ENCODE data around the gene CIZ1. TPM values are rescaled to one million over a fixed set of nuclear protein-coding genes. Genes with fewer than 3 reads are reported as not detected.
"Not testable (repeated sequence)": the region's sequence is repeated elsewhere in the genome, so short reads cannot be mapped to it uniquely, and the experiment has no call there.

Gene CIZ1
- total and polyA plus RNA-seq, 2 experiments from 2014 or later, result 48.5 to 73.1 TPM

- no peak overlapping the region for H2AFZ ChIP-seq
- no peaks in the 10 kb centered on the region for H4K20me1 ChIP-seq (ENCODE audit: insufficient read depth)
- TF ChIP-seq EZH2 (IDR thresholded peaks at IDR 0.05; ENCODE audit: insufficient read depth, poor library complexity, severe bottlenecking) (no peak), EZH2phosphoT487 (IDR thresholded peaks at IDR 0.05; ENCODE audit: insufficient read depth, low read depth) (no peak)
- no peaks in the 10 kb centered on the region for H3K4me1 ChIP-seq (ENCODE audit: insufficient read depth)
- H3K36me3 ChIP-seq (ENCODE audit: low read depth), result no peaks in the 10 kb centered on the region
- H3K4me3 ChIP-seq, result no peak overlapping the region
- H3K9ac ChIP-seq, result no peak overlapping the region
- no peaks in the 10 kb centered on the region for H3K27me3 ChIP-seq (replicated peaks; ENCODE audit: insufficient read depth)
- H3K4me2 ChIP-seq (ENCODE audit: unreplicated experiment), result no peak overlapping the region
- peak; percentile 53 for DNase-seq
- H3K9me3 ChIP-seq (ENCODE audit: low read depth), result no peaks in the 10 kb centered on the region
- H3K9me2 ChIP-seq (ENCODE audit: insufficient read depth), result no peaks in the 10 kb centered on the region
- WGBS, 2 experiments (ENCODE audit: low coverage in 1 of 2, low lambda C conversion rate in 2 of 2, missing lambda C conversion rate in 2 of 2), result 75 to 76% methylated on average over 18 of the region's 18 CpGs
- no peaks in the 10 kb centered on the region for H3F3A ChIP-seq (ENCODE audit: insufficient read depth)
- in situ Hi-C loops (cut with MboI), result no loop called here
- no peak overlapping the region for H3K27ac ChIP-seq
- H3K79me2 ChIP-seq (ENCODE audit: insufficient read depth), result no peaks in the 10 kb centered on the region
Observed at GRCh38 chr9:128136816-128137793, 54.3 kb downstream of the CIZ1 start.

DNA sequence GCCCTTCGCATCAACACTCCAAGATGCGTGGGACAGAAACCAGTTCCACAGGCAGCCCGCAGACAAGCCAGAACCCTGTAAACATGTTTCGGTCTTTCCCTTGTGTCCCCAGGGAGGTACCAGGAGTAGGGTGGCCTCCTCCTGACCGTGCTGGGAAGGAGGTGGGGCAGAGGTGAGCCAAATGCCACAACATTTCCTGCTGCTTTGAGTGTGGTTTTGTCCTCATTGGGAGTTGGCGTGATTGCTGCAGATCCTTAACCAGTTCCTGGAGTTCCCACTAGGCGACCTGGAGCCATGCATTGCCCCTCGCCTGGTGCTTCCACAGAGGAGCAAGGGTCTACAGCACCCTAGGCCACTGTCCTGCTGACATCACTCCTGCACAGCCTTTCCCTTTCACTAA, 55.8 kb downstream of the CIZ1 start:
- H3K9ac ChIP-seq; DNase-seq; H3K4me3 ChIP-seq; H4K20me1 ChIP-seq (ENCODE audit: insufficient read depth); H3K4me1 ChIP-seq (ENCODE audit: insufficient read depth); H3F3A ChIP-seq (ENCODE audit: insufficient read depth); H3K36me3 ChIP-seq (ENCODE audit: low read depth); H3K27ac ChIP-seq; in situ Hi-C loops (cut with MboI); H3K4me2 ChIP-seq (ENCODE audit: unreplicated experiment); H3K79me2 ChIP-seq (ENCODE audit: insufficient read depth); H3K9me3 ChIP-seq (ENCODE audit: low read depth); H3K27me3 ChIP-seq (replicated peaks; ENCODE audit: insufficient read depth); H3K9me2 ChIP-seq (ENCODE audit: insufficient read depth); H2AFZ ChIP-seq: not testable (repeated sequence)
- WGBS, 2 experiments (ENCODE audit: low coverage in 1 of 2, low lambda C conversion rate in 2 of 2, missing lambda C conversion rate in 2 of 2), result 71 to 76% methylated on average over 8 of the region's 8 CpGs

GRCh38 chr9:128132139-128132538, 59.2 kb downstream of the CIZ1 start:
- H3K79me2 ChIP-seq (ENCODE audit: insufficient read depth); H3K27ac ChIP-seq; H3K9me2 ChIP-seq (ENCODE audit: insufficient read depth); DNase-seq; H3K4me2 ChIP-seq (ENCODE audit: unreplicated experiment); H3K4me1 ChIP-seq (ENCODE audit: insufficient read depth); H3F3A ChIP-seq (ENCODE audit: insufficient read depth); H3K36me3 ChIP-seq (ENCODE audit: low read depth); H3K4me3 ChIP-seq; H3K9me3 ChIP-seq (ENCODE audit: low read depth); H3K9ac ChIP-seq; H4K20me1 ChIP-seq (ENCODE audit: insufficient read depth); in situ Hi-C loops (cut with MboI); H3K27me3 ChIP-seq (replicated peaks; ENCODE audit: insufficient read depth): not testable (repeated sequence)
- WGBS, 2 experiments (ENCODE audit: low coverage in 1 of 2, low lambda C conversion rate in 2 of 2, missing lambda C conversion rate in 2 of 2), result 12 to 20% methylated on average over 8 of the region's 8 CpGs
- 0 out of 2 replicates have a peak overlapping the region, but pooled peaks have one; percentile 38 for H2AFZ ChIP-seq

DNA sequence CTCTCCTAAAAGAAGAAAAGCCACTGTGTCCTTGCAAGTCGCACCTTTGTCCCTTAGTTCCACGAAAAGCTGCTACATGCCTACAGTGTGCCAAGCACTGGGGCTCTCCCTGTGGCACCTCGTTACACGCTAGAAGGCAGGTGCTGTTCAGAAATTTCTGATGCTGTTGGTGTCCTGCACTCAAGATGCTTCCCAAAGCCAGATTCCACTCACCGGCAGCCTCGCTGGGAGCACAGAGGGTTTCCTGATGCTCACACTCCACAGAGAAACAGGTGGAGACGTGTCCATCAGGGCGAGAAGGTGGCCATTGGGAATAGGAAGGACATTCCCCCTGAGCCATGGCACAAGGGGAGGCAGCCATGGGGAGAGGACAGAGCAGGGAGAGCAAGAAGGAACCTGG, 60.0 kb downstream of the CIZ1 start:
- H3K4me2 ChIP-seq (ENCODE audit: unreplicated experiment); H2AFZ ChIP-seq; DNase-seq; H3K36me3 ChIP-seq (ENCODE audit: low read depth); H3F3A ChIP-seq (ENCODE audit: insufficient read depth); H3K27me3 ChIP-seq (replicated peaks; ENCODE audit: insufficient read depth); H3K4me1 ChIP-seq (ENCODE audit: insufficient read depth); H3K4me3 ChIP-seq; H4K20me1 ChIP-seq (ENCODE audit: insufficient read depth); H3K9me3 ChIP-seq (ENCODE audit: low read depth); in situ Hi-C loops (cut with MboI); H3K27ac ChIP-seq; H3K9ac ChIP-seq; H3K9me2 ChIP-seq (ENCODE audit: insufficient read depth): not testable (repeated sequence)
- H3K79me2 ChIP-seq (ENCODE audit: insufficient read depth), result peaks cover 11% of the 10 kb centered on the region
- 57 to 68% methylated on average over 8 of the region's 8 CpGs for WGBS, 2 experiments (ENCODE audit: low coverage in 1 of 2, low lambda C conversion rate in 2 of 2, missing lambda C conversion rate in 2 of 2)

- H3K9me3 ChIP-seq (ENCODE audit: low read depth); H4K20me1 ChIP-seq (ENCODE audit: insufficient read depth); H3K27me3 ChIP-seq (replicated peaks; ENCODE audit: insufficient read depth); H3K4me2 ChIP-seq (ENCODE audit: unreplicated experiment); DNase-seq; H3K36me3 ChIP-seq (ENCODE audit: low read depth); H3K4me3 ChIP-seq; H3K9me2 ChIP-seq (ENCODE audit: insufficient read depth); H3K27ac ChIP-seq; H3K9ac ChIP-seq; H3K4me1 ChIP-seq (ENCODE audit: insufficient read depth); in situ Hi-C loops (cut with MboI); H2AFZ ChIP-seq; H3F3A ChIP-seq (ENCODE audit: insufficient read depth): not testable (repeated sequence)
- 54 to 55% methylated on average over 7 of the region's 7 CpGs for WGBS, 2 experiments (ENCODE audit: low coverage in 1 of 2, low lambda C conversion rate in 2 of 2, missing lambda C conversion rate in 2 of 2)
- peaks cover 18% of the 10 kb centered on the region for H3K79me2 ChIP-seq (ENCODE audit: insufficient read depth)
Observed at GRCh38 chr9:128130651-128131050, 60.7 kb downstream of the CIZ1 start.

DNA sequence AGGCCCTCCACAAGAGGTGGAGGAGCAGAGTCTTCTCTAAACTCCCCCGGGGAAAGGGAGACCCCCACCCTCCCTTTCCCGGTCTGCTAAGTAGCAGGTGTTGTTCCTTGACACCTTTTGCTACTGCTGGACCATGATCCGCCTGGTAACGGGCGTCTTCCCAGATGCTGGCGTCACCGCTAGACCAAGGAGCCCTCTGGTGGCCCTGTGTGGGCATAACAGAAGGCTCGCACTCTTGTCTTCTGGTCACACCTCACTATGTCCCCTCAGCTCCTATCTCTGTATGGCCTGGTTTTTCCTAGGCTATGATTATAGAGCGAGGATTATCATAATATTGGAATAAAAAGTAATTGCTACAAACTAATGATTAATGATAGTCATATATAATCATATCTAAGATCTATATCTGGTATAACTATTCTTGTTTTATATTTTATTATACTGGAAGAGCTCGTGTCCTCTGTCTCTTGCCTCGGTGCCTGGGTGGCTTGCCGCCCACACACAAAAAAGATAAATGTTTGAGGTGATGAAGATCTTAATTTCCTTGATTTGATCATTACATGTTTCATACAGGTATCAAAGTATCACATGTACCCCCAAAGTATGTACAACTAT, 61.3 kb downstream of the CIZ1 start:
- H3K27ac ChIP-seq; H3K9me3 ChIP-seq (ENCODE audit: low read depth); H3K36me3 ChIP-seq (ENCODE audit: low read depth); H3K9ac ChIP-seq; H3K4me1 ChIP-seq (ENCODE audit: insufficient read depth); H2AFZ ChIP-seq; H3K9me2 ChIP-seq (ENCODE audit: insufficient read depth); H3K27me3 ChIP-seq (replicated peaks; ENCODE audit: insufficient read depth); H3K4me3 ChIP-seq; H3F3A ChIP-seq (ENCODE audit: insufficient read depth); H3K4me2 ChIP-seq (ENCODE audit: unreplicated experiment); H4K20me1 ChIP-seq (ENCODE audit: insufficient read depth); in situ Hi-C loops (cut with MboI); DNase-seq: not testable (repeated sequence)
- 22 to 23% methylated on average over 10 to 12 of the region's 12 CpGs for WGBS, 2 experiments (ENCODE audit: low coverage in 1 of 2, low lambda C conversion rate in 2 of 2, missing lambda C conversion rate in 2 of 2)
- peaks cover 22% of the 10 kb centered on the region for H3K79me2 ChIP-seq (ENCODE audit: insufficient read depth)
